Measurements from ENCODE around the gene GOSR2.
A peak's percentile ranks its signal among the peaks of the same experiment; 100 is the strongest.

GOSR2 gene

GRCh38 chr17:46922804-46923635 is at the start of gene GOSR2:
GOSR2 (plus strand) TSS chr17:46923160; CDS start chr17:46923193, 33 bp downstream.
- no peak for TF ChIP-seq ZNF274 (IDR thresholded peaks at IDR 0.05; ENCODE audit: low read depth, low read length)
- peak within 1 kb of the TSS; percentile 88 for H3K4me3 ChIP-seq (ENCODE audit: low read length)

DNA sequence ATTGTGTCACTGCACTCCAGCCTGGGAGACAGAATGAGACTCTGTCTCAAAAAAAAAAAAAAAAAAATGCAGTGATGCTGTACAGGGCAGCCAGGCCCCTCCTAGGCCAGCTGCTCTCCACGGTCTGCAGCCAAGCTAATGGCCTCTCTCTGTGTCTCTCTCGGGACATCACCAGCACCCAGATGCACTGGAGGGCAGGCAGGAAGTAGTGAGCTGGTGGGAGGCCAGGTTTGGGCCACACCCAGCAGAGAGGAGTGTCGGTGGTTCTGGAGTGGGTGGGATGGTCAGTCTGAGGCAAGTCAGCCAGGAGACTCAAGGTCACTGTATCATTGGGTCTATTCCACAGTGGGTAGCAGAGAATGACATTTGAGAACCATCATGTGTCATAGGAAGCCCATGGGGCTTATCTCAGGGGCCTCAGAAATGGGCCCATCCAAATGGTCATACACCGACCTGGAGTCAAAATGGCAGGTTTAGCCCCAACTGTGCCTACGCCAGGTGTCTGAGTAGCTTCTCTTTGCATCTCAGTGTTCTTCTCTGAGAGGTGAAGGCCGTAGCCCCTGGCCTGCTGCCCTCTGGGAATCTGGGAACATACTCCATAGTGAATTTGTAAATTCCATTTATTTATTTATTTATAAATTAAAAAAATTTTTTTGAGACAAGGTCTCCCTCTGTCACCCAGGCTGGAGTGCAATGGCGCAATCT is 48.9 kb upstream of the GOSR2 start:
- no peak for TF ChIP-seq ZNF274 (IDR thresholded peaks at IDR 0.05; ENCODE audit: low read depth, low read length)
- H3K4me3 ChIP-seq (ENCODE audit: low read length), result no peak overlapping the region

GRCh38 chr17:46874906-46875305 is 48.1 kb upstream of the GOSR2 start:
- no peak overlapping the region for H3K4me3 ChIP-seq (ENCODE audit: low read length)
- TF ChIP-seq ZNF274 (IDR thresholded peaks at IDR 0.05; ENCODE audit: low read depth, low read length), result no peak

GRCh38 chr17:46875849-46876352 is 47.1 kb upstream of the GOSR2 start:
- TF ChIP-seq ZNF274 (IDR thresholded peaks at IDR 0.05; ENCODE audit: low read depth, low read length), result no peak
- H3K4me3 ChIP-seq (ENCODE audit: low read length), result no peak overlapping the region

DNA sequence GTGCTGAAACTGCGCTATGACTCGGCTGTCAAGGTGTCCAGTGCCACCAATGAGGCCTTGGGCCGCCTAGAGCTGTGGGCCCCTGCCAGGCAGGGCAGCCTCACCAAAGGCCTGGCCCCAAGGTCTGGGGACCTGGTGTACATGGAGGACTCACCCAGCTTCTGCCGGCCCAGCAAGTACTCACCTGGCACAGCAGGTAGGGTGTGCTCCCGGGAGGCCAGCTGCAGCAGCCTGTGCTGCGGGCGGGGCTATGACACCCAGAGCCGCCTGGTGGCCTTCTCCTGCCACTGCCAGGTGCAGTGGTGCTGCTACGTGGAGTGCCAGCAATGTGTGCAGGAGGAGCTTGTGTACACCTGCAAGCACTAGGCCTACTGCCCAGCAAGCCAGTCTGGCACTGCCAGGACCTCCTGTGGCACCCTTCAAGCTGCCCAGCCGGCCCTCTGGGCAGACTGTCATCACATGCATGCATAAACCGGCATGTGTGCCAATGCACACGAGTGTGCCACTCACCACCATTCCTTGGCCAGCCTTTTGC is 46.5 kb upstream of the GOSR2 start:
- H3K4me3 ChIP-seq (ENCODE audit: low read length), result no peak overlapping the region
- TF ChIP-seq ZNF274 (IDR thresholded peaks at IDR 0.05; ENCODE audit: low read depth, low read length), result no peak

DNA sequence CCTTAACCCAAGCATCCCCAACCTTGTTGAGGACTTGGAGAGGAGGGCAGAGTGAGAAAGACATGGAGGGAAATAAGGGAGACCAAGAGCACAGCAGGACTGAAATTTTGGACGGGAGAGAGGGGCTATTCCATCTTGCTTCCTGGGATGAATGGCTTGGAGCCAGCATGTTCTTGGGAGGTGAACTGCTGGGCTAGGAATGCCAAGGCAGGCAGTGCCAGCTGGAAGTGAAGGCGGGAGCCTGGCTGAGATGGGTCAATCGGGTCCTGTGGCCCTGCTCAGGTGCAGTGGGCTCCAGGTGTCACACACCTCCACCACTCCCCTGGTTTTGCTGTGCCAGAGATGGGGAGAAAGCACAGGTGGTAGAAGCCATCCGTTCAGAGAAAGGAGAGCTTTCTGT is 46.0 kb upstream of the GOSR2 start:
- no peak overlapping the region for H3K4me3 ChIP-seq (ENCODE audit: low read length)
- TF ChIP-seq ZNF274 (IDR thresholded peaks at IDR 0.05; ENCODE audit: low read depth, low read length), result no peak

DNA sequence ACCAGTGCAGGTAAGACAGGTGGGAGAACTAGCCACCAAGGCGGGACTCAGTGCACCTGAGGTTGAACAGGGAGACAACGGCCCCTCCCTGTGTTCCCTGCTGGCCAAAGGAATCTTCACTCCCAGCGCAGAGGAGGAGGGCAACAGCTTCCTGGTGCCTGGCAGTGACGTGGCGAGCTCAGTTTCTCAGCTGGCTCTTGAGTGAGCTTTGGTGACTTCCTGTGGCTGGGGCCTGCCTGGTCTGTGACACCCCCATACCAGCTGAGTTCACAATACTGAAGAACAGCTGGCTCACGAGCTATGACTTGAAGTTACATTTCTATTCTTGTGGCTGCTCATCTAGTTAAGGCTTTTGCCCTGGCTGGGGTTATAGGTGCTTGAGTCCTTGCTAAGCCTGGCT is 45.5 kb upstream of the GOSR2 start:
- no peak for TF ChIP-seq ZNF274 (IDR thresholded peaks at IDR 0.05; ENCODE audit: low read depth, low read length)
- H3K4me3 ChIP-seq (ENCODE audit: low read length), result no peak overlapping the region

DNA sequence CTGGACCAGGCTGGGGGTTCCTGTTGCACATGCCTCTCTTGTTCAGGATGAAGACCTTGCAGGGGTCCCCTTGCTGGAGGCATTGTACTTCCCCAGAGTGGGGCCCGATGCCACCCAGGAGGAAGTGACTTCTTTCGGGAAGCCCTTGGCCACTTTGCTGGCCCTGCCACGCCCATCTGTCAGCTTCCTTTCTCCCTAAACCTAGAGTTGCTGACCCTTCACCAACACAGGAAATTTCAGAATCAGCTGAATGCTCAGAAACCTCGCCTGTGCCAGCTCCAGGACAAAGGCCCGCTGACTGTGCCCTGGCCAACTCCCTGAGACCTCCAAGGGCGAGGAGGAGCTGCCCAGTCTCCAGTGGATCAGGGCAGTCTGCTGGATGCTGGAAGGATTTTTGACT is 44.9 kb upstream of the GOSR2 start:
- no peak overlapping the region for H3K4me3 ChIP-seq (ENCODE audit: low read length)
- no peak for TF ChIP-seq ZNF274 (IDR thresholded peaks at IDR 0.05; ENCODE audit: low read depth, low read length)

GRCh38 chr17:46879101-46879500 is 43.9 kb upstream of the GOSR2 start:
- no peak overlapping the region for H3K4me3 ChIP-seq (ENCODE audit: low read length)
- no peak for TF ChIP-seq ZNF274 (IDR thresholded peaks at IDR 0.05; ENCODE audit: low read depth, low read length)

DNA sequence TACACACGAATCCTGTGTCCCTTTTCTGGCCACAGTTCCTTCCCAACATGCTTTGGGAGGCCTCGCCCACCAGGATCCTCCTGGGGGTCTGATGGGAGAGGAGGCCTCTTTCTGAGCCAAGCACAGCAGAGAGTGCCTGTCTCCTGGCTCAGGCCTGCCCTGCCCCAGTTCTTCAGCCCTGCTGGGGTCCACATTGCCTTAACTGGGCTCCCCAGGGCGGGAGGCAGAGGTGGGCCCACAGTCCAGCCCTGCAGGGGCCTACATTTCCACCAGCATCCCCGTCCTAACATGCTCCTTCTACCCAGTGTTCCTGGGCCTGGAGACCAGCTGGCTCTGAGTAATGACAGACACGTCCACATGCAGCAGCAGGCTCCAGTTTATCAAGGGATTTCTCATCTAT is 41.9 kb upstream of the GOSR2 start:
- no peak for TF ChIP-seq ZNF274 (IDR thresholded peaks at IDR 0.05; ENCODE audit: low read depth, low read length)
- H3K4me3 ChIP-seq (ENCODE audit: low read length), result no peak overlapping the region

DNA sequence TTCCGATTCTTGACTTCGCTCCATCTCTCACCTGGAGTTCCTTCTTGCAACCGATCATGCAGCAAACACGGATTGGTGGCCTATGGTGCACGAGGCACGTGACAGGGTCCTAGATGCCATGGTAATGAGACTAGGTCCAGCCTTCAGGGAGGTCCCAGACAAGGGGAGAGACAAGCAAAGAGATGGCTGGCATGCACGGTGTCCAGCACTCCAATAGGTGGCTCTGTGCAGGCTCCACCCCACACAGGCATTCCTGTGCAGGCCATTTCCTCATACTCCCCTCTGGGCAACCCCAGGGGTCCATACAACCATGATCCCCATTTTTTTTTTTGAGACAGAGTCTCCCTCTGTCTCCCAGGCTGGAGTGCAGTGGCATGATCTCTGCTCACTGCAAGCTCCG is 40.3 kb upstream of the GOSR2 start:
- H3K4me3 ChIP-seq (ENCODE audit: low read length), result no peak overlapping the region
- TF ChIP-seq ZNF274 (IDR thresholded peaks at IDR 0.05; ENCODE audit: low read depth, low read length), result no peak

DNA sequence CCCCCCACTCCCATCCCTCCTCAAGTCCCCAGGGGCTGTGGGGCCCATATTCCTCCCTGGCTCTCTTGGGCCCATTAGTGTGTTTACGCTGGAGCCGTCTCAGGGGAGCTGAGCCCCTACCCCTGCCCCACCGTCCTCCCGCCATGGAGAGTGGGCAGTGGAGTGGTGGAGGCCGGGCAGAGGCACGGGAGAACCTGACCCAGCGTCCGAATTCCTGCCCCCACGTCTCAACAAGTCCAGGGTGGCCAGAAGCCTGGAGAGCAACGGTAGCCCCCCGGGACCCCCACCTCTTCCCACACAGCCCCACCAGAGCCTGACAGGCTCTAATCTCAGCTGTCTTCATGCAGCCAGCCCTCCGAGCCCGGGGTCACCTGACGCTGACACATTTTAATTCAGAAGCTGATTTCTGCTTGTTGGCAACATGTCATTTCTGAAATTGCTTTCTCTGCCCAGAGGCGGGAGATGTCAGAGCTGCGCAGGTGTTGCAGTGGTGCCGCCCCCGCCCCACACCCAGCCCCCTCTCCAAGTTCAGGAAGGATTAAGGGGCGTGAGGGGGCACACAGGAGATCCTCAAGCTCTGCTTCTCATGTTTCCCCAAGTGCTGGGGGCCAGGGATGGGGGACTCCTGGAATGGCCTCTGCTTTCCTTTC is 39.0 kb upstream of the GOSR2 start:
- H3K4me3 ChIP-seq (ENCODE audit: low read length), result no peak overlapping the region
- no peak for TF ChIP-seq ZNF274 (IDR thresholded peaks at IDR 0.05; ENCODE audit: low read depth, low read length)

DNA sequence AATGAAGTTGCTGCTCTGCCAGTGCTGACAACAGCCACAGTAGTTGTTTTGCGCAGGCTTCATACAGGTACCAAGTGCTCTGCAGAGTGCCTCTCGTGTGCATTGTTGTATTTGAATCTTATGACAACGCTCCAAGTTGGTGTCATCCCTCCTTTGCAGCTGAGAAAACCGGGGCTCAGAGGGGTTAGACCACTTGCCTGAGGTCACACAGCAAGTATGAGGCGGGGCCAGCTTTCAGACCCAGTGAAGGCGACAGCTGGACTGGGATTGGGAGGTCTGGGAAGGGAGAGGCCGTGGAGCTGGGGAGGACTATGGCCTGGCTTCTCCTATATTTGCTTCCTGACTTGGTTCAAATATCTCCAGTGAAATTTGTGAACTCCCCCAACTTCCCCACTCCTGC is 38.4 kb upstream of the GOSR2 start:
- TF ChIP-seq ZNF274 (IDR thresholded peaks at IDR 0.05; ENCODE audit: low read depth, low read length), result no peak
- H3K4me3 ChIP-seq (ENCODE audit: low read length), result no peak overlapping the region

Measured in GM08714 (cell line).